Right lobe of liver (tissue), 4 donors: Measurements from ENCODE around the gene AIG1.

Experiments used
- CTCF ChIP-seq, 4 donors: fragments of 200-600 bp in 3 of 4; fragments of 450-650 bp in 1 of 4; IDR thresholded peaks; one replicate each; pipeline versions ENCODE4 v1.5.1 to v1.8.0; 2016 to 2022; ENCODE audit warnings: antibody characterized with exemption in 4 of 4, mild to moderate bottlenecking in 2 of 4
- POLR2A ChIP-seq: fragments of 450-650 bp; IDR thresholded peaks from one replicate; pipeline ENCODE4 v1.6.1; 2017; ENCODE audit warnings: antibody characterized with exemption, mild to moderate bottlenecking
- donor health status: DM: no; HTN: no; CAD: no.
- donor health status: DM: no; HTN: no; CAD: no.
- donor health status: DM: no; HTN: yes; CAD: no.

DNA sequence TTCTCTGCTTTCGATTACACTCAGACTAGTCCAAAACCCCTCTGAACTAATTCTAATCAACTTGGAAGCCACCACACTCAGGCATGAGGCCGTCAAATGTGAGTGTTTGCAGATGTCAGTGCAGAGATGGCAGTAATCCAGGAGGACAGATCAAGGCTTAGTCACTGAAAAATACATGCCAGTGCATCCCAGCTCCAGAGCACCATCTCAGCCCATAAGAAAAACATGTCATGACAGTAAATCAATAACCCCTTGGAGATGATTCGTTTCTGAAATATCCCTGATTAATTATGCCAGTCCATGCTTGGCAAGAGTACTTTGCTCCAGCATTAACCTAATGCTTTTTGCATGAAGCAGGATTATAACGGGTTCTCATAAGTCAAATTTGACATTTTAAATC is 210.3 kb downstream of the AIG1 start:
- TF ChIP-seq CTCF (IDR thresholded peaks at IDR 0.05) (no peak), POLR2A (no peak)
